GM10248 (cell line): ENCODE data around the gene EFCAB6.

Experiments used
- CTCF ChIA-PET: fragments of 300-600 bp; sonication (Branson Sonifier 250); formaldehyde crosslinking; extraction: SDS; loops from one replicate; lab custom pipeline; 2021; ENCODE audit warnings: antibody characterized with exemption; lab: Yijun Ruan, JAX
- POLR2A ChIA-PET: fragments of 350-650 bp; sonication (Branson Sonifier 250); formaldehyde crosslinking; extraction: SDS; loops from one replicate; lab custom pipeline; 2020; ENCODE audit warnings: antibody characterized with exemption; lab: Yijun Ruan, JAX
- DNase-seq: peaks from one replicate; pipeline ENCODE4 v3.0.0; 2012; ENCODE audit errors: extremely low spot score
- CTCF ChIP-seq: IDR thresholded peaks from 2 replicates; pipeline ENCODE4 v1.5.1; 2012; ENCODE audit warnings: mild to moderate bottlenecking, low read depth; ENCODE audit errors: extremely low read depth, missing control alignments, control extremely low read depth

Gene EFCAB6

GRCh38 chr22:43533656-43534428 is 278.3 kb downstream of the EFCAB6 start:
- CTCF ChIA-PET: interaction anchor here (1.0 to 1.7 kb wide), 2 partner anchors 10 to 12 kb away, joined by 4 to 7 read pairs; no protein-coding TSS in a partner anchor
- no peak for DNase-seq

GRCh38 chr22:43533156-43533530 is 279.0 kb downstream of the EFCAB6 start:
- no peak for TF ChIP-seq CTCF
- no peak for DNase-seq
- POLR2A ChIA-PET: no interaction called here
- CTCF ChIA-PET: no interaction called here

More at GRCh38 chr22:43533656-43534428, 278.3 kb downstream of the EFCAB6 start:
- TF ChIP-seq CTCF: no peak
- POLR2A ChIA-PET: interaction anchor here (0.5 kb wide), 1 partner anchor 1315 kb away, joined by 5 read pairs; no protein-coding TSS in a partner anchor

GRCh38 chr22:43532301-43533155 is 279.6 kb downstream of the EFCAB6 start:
- POLR2A ChIA-PET: interaction anchor here (0.6 kb wide), 1 partner anchor 385 kb away, joined by 8 read pairs; no protein-coding TSS in a partner anchor
- no peak for DNase-seq
- TF ChIP-seq CTCF: no peak
- CTCF ChIA-PET: no interaction called here

- ChIA-PET CTCF (no interaction called here), POLR2A (no interaction called here)
- no peak for TF ChIP-seq CTCF
- DNase-seq: no peak
These were observed 280.5 kb downstream of the EFCAB6 start for GRCh38 chr22:43531651-43532050.

- ChIA-PET POLR2A (no interaction called here), CTCF (interaction anchor here (1.0 kb wide), 1 partner anchor 168 kb away, joined by 3 read pairs; no protein-coding TSS in a partner anchor)
- no peak for DNase-seq
- TF ChIP-seq CTCF: no peak
These were observed 281.5 kb downstream of the EFCAB6 start for GRCh38 chr22:43530349-43531201.
